Islet of Langerhans (tissue), 1 donor: ENCODE measurements around the gene SYT15B.
"Not testable (repeated sequence)": the region's sequence is repeated elsewhere in the genome, so short reads cannot be mapped to it uniquely, and the experiment has no call there.

Source experiments
- FAIRE-seq: peaks from one replicate; lab custom pipeline; 2011; peaks lifted over from hg19 to GRCh38; lab: Jason Lieb, UNC

Gene SYT15B

GRCh38 chr10:47763554-47764175 is at the start of gene SYT15B:
SYT15B (minus strand) TSS chr10:47763592; CDS start chr10:47762640, 952 bp downstream.
- FAIRE-seq: not testable (repeated sequence)

GRCh38 chr10:47779590-47779989 is 16.2 kb upstream of the SYT15B start:
- not testable (repeated sequence) for FAIRE-seq

GRCh38 chr10:47775361-47776231 is 12.2 kb upstream of the SYT15B start:
- FAIRE-seq: not testable (repeated sequence)

- not testable (repeated sequence) for FAIRE-seq
These were observed 7.4 kb upstream of the SYT15B start for GRCh38 chr10:47770745-47771144.

- not testable (repeated sequence) for FAIRE-seq
These were observed 5.3 kb upstream of the SYT15B start for GRCh38 chr10:47768578-47769115.

GRCh38 chr10:47768085-47768484 is 4.7 kb upstream of the SYT15B start:
- FAIRE-seq: not testable (repeated sequence)

- FAIRE-seq: not testable (repeated sequence)
These were observed 3.8 kb upstream of the SYT15B start for GRCh38 chr10:47767236-47767635.

GRCh38 chr10:47765232-47765631 is 1.8 kb upstream of the SYT15B start:
- not testable (repeated sequence) for FAIRE-seq

GRCh38 chr10:47762674-47763553 is 478 bp downstream of the SYT15B start:
- not testable (repeated sequence) for FAIRE-seq

- FAIRE-seq: not testable (repeated sequence)
These were observed 4.5 kb downstream of the SYT15B start for GRCh38 chr10:47758855-47759254.

GRCh38 chr10:47756169-47756568 is 7.2 kb downstream of the SYT15B start:
- not testable (repeated sequence) for FAIRE-seq

- not testable (repeated sequence) for FAIRE-seq
These were observed 9.5 kb downstream of the SYT15B start for GRCh38 chr10:47753871-47754270.

- not testable (repeated sequence) for FAIRE-seq
These were observed 10.2 kb downstream of the SYT15B start for GRCh38 chr10:47753176-47753575.

- not testable (repeated sequence) for FAIRE-seq
These were observed 11.6 kb downstream of the SYT15B start for GRCh38 chr10:47751821-47752220.

GRCh38 chr10:47750360-47750759 is 13.0 kb downstream of the SYT15B start:
- not testable (repeated sequence) for FAIRE-seq

GRCh38 chr10:47746780-47747376 is 16.5 kb downstream of the SYT15B start:
- FAIRE-seq: not testable (repeated sequence)

GRCh38 chr10:47744881-47745280 is 18.5 kb downstream of the SYT15B start:
- FAIRE-seq: not testable (repeated sequence)

- not testable (repeated sequence) for FAIRE-seq
These were observed 19.5 kb downstream of the SYT15B start for GRCh38 chr10:47743611-47744550.

GRCh38 chr10:47740868-47741267 is 22.5 kb downstream of the SYT15B start:
- FAIRE-seq: not testable (repeated sequence)

GRCh38 chr10:47730911-47731310 is 32.5 kb downstream of the SYT15B start:
- FAIRE-seq: not testable (repeated sequence)
